Measurements from ENCODE around the gene FMN2. TPM values are rescaled to one million over a fixed set of nuclear protein-coding genes. Genes with fewer than 3 reads are reported as not detected.

FMN2 gene
- total RNA-seq, 1 donor from 2014 or later = 13.2 TPM

GRCh38 chr1:240098534-240098933, 6.9 kb downstream of the FMN2 start:
- peaks cover 5% of the 10 kb centered on the region for H3K27me3 Mint-ChIP-seq (ENCODE audit: low read depth)
- H3K36me3 Mint-ChIP-seq (ENCODE audit: low read depth) = no peaks in the 10 kb centered on the region
- no peak for DNase-seq (ENCODE audit: low read depth, low spot score)
- H3K27ac Mint-ChIP-seq (ENCODE audit: unreplicated experiment) = no peak overlapping the region
- no peak for TF ChIP-seq CTCF (conservative IDR thresholded peaks at IDR 0.05)
- no peaks in the 10 kb centered on the region for H3K9me3 Mint-ChIP-seq
- H3K4me1 Mint-ChIP-seq = peaks cover 32% of the 10 kb centered on the region
- H3K4me3 Mint-ChIP-seq = no peak overlapping the region

GRCh38 chr1:240099329-240099728, 7.6 kb downstream of the FMN2 start:
- Mint-ChIP-seq H3K27me3 (ENCODE audit: low read depth) (no peaks in the 10 kb centered on the region), H3K27ac (ENCODE audit: unreplicated experiment) (no peak overlapping the region)

GRCh38 chr1:240099748-240100147, 8.1 kb downstream of the FMN2 start:
- no peaks in the 10 kb centered on the region for H3K27me3 Mint-ChIP-seq (ENCODE audit: low read depth)
- no peak for DNase-seq (ENCODE audit: low read depth, low spot score)
- H3K27ac Mint-ChIP-seq (ENCODE audit: unreplicated experiment) = no peak overlapping the region
- H3K4me1 Mint-ChIP-seq = peaks cover 26% of the 10 kb centered on the region
- H3K9me3 Mint-ChIP-seq = no peaks in the 10 kb centered on the region
- H3K36me3 Mint-ChIP-seq (ENCODE audit: low read depth) = no peaks in the 10 kb centered on the region
- no peak overlapping the region for H3K4me3 Mint-ChIP-seq
- no peak for TF ChIP-seq CTCF (conservative IDR thresholded peaks at IDR 0.05)

More at GRCh38 chr1:240099329-240099728, 7.6 kb downstream of the FMN2 start:
- Mint-ChIP-seq H3K36me3 (ENCODE audit: low read depth) (no peaks in the 10 kb centered on the region), H3K9me3 (no peaks in the 10 kb centered on the region), H3K4me1 (peaks cover 26% of the 10 kb centered on the region), H3K4me3 (no peak overlapping the region)
- no peak for DNase-seq (ENCODE audit: low read depth, low spot score)
- TF ChIP-seq CTCF (conservative IDR thresholded peaks at IDR 0.05) = no peak

- no peak for TF ChIP-seq CTCF (conservative IDR thresholded peaks at IDR 0.05)
- Mint-ChIP-seq H3K4me1 (peaks cover 23% of the 10 kb centered on the region), H3K4me3 (no peak overlapping the region), H3K27ac (ENCODE audit: unreplicated experiment) (no peak overlapping the region), H3K36me3 (ENCODE audit: low read depth) (no peaks in the 10 kb centered on the region), H3K27me3 (ENCODE audit: low read depth) (no peaks in the 10 kb centered on the region), H3K9me3 (no peaks in the 10 kb centered on the region)
- no peak for DNase-seq (ENCODE audit: low read depth, low spot score)
These were observed 8.8 kb downstream of the FMN2 start for GRCh38 chr1:240100371-240100934.

- H3K4me3 Mint-ChIP-seq = no peak overlapping the region
- no peak for TF ChIP-seq CTCF (conservative IDR thresholded peaks at IDR 0.05)
- H3K4me1 Mint-ChIP-seq = peaks cover 18% of the 10 kb centered on the region
- DNase-seq (ENCODE audit: low read depth, low spot score) = no peak
- H3K9me3 Mint-ChIP-seq = no peaks in the 10 kb centered on the region
- no peaks in the 10 kb centered on the region for H3K27me3 Mint-ChIP-seq (ENCODE audit: low read depth)
- no peaks in the 10 kb centered on the region for H3K36me3 Mint-ChIP-seq (ENCODE audit: low read depth)
- H3K27ac Mint-ChIP-seq (ENCODE audit: unreplicated experiment) = no peak overlapping the region
These were observed 9.6 kb downstream of the FMN2 start for GRCh38 chr1:240101306-240101705.
